B cell (primary cell): ENCODE data around the gene WDR64. TPM values are rescaled to one million over a fixed set of nuclear protein-coding genes. Genes with fewer than 3 reads are reported as not detected.

Experiments used
- ATAC-seq: fragments of 200-7000 bp; cut with Tn5 transposase; one replicate; pipeline ENCODE4 v1.10.0; 2021; ENCODE audit warnings: low read depth, mild to moderate bottlenecking, moderate number of reproducible peaks, moderate library complexity
- CTCF ChIA-PET: fragments of 350-600 bp; sonication (Branson Sonifier 250); formaldehyde crosslinking; loops from one replicate; lab custom pipeline; 2021; ENCODE audit warnings: antibody characterized with exemption, inconsistent platforms; lab: Charles Lee
- POLR2A ChIA-PET: fragments of 350-600 bp; sonication (Branson Sonifier 250); formaldehyde crosslinking; loops from one replicate; lab custom pipeline; 2021; ENCODE audit warnings: antibody characterized with exemption; lab: Charles Lee
- DNase-seq: peaks from one replicate; pipeline ENCODE4 v3.0.0; 2013
- H2AFZ ChIP-seq: 2 replicates; pipeline ENCODE4 v1.6.1; 2012; ENCODE audit warnings: mild to moderate bottlenecking, low read depth, low read length; ENCODE audit not compliant: insufficient read depth, poor library complexity, severe bottlenecking
- H3K27ac ChIP-seq, 2 donors: 1 replicate in 1 of 2; 2 replicates in 1 of 2; pipeline ENCODE4 v1.5.1; 2012 to 2013; ENCODE audit warnings: low read length in 2 of 2, mild to moderate bottlenecking in 2 of 2, moderate library complexity in 1 of 2
- H3K27me3 ChIP-seq, 4 experiments: fragments of 200-600 bp in 1 of 4; sonication (generic) in 1 of 4; replicated peaks in 1 of 4; 1 replicate in 2 of 4; 2 replicates in 2 of 4; pipeline versions ENCODE4 v1.6.1 to v1.7.0; 2013 to 2016; ENCODE audit warnings: low read length in 3 of 4, mild to moderate bottlenecking in 2 of 4, mixed read lengths in 1 of 4, moderate library complexity in 1 of 4; ENCODE audit not compliant: insufficient read depth in 4 of 4, control insufficient read depth in 3 of 4; ENCODE audit errors: control extremely low read depth in 1 of 4
- H3K36me3 ChIP-seq, 2 experiments: replicated peaks in 1 of 2; 1 replicate in 1 of 2; 2 replicates in 1 of 2; pipeline versions ENCODE4 v1.6.1 to v1.7.1; 2013; ENCODE audit warnings: low read length in 1 of 2; ENCODE audit not compliant: insufficient read depth in 2 of 2, control insufficient read depth in 1 of 2; ENCODE audit errors: control extremely low read depth in 1 of 2, extremely low read depth in 1 of 2
- H3K4me1 ChIP-seq, 2 donors: fragments of 200-600 bp in 1 of 2; sonication (generic) in 1 of 2; 1 replicate in 1 of 2; 2 replicates in 1 of 2; pipeline versions ENCODE4 v1.5.1 to v1.6.1; 2013 to 2017; ENCODE audit warnings: low read length in 2 of 2; ENCODE audit not compliant: control insufficient read depth in 2 of 2, insufficient read depth in 2 of 2
- H3K4me2 ChIP-seq: replicated peaks from 2 replicates; pipeline ENCODE3; 2012; ENCODE audit warnings: mild to moderate bottlenecking, low read depth, low read length; ENCODE audit not compliant: poor library complexity, severe bottlenecking
- H3K4me3 ChIP-seq, 5 experiments: fragments of 200-600 bp in 1 of 5; sonication (generic) in 1 of 5; 1 replicate in 3 of 5; 2 replicates in 2 of 5; pipeline versions ENCODE4 v1.5.1 to v1.7.0; 2011 to 2016; ENCODE audit warnings: low read length in 4 of 5, mild to moderate bottlenecking in 4 of 5, low read depth in 2 of 5, control low read depth in 1 of 5, moderate library complexity in 1 of 5; ENCODE audit not compliant: insufficient read depth in 1 of 5; ENCODE audit errors: control extremely low read depth in 1 of 5, extremely low read depth in 1 of 5
- H3K79me2 ChIP-seq: fragments of 200-600 bp; sonication (generic); one replicate; pipeline ENCODE4 v1.6.0; 2016; ENCODE audit warnings: low read length; ENCODE audit not compliant: control insufficient read depth, insufficient read depth
- H3K9ac ChIP-seq: fragments of 200-600 bp; sonication (generic); 2 replicates; pipeline ENCODE4 v1.6.1; 2017; ENCODE audit warnings: mild to moderate bottlenecking, low read length, moderate library complexity
- H3K9me3 ChIP-seq, 3 donors: one replicate each; pipeline versions ENCODE4 v1.6.1 to v1.7.1; 2013; ENCODE audit warnings: low read length in 2 of 3; ENCODE audit not compliant: control insufficient read depth in 2 of 3, insufficient read depth in 1 of 3; ENCODE audit errors: control extremely low read depth in 1 of 3
- H4K20me1 ChIP-seq: 2 replicates; pipeline ENCODE4 v1.6.0; 2012; ENCODE audit warnings: mild to moderate bottlenecking, low read length; ENCODE audit not compliant: insufficient read depth, control insufficient read depth, poor library complexity, severe bottlenecking
- H3K27ac Mint-ChIP-seq: one replicate; pipeline ENCODE4 v1.8.0; 2021; ENCODE audit warnings: mixed read lengths
- H3K27me3 Mint-ChIP-seq: one replicate; pipeline ENCODE4 v1.8.0; 2021; ENCODE audit warnings: mixed read lengths
- H3K4me1 Mint-ChIP-seq: one replicate; pipeline ENCODE4 v1.8.0; 2021; ENCODE audit warnings: mixed read lengths
- H3K4me3 Mint-ChIP-seq: one replicate; pipeline ENCODE4 v1.8.0; 2021; ENCODE audit warnings: mixed read lengths
- H3K9me3 Mint-ChIP-seq: one replicate; pipeline ENCODE4 v1.8.0; 2022; ENCODE audit warnings: mixed read lengths; ENCODE audit not compliant: insufficient read depth
- CTCF ChIP-seq: fragments of 200-600 bp; IDR thresholded peaks from one replicate; pipeline ENCODE4 v1.8.0; 2022; ENCODE audit warnings: antibody characterized with exemption, mild to moderate bottlenecking
- EZH2 ChIP-seq: IDR thresholded peaks from 2 replicates; pipeline ENCODE4 v1.6.1; 2012; ENCODE audit warnings: borderline replicate concordance, low read depth, mild to moderate bottlenecking, moderate library complexity, low read length; ENCODE audit not compliant: insufficient read depth, poor library complexity, severe bottlenecking
- WGBS: methylation state at CpG from one replicate; pipeline ENCODE4 v1.1.5; 2013; ENCODE audit warnings: missing lambda C conversion rate; ENCODE audit not compliant: insufficient coverage; 5-methylcytosine and 5-hydroxymethylcytosine counted together
- intact Hi-C: fragments of 100-400 bp; cut with micrococcal nuclease; formaldehyde crosslinking; loops from one replicate; pipeline ENCODE4 v1.10.0; 2022
- polyA plus RNA-seq: library from polyadenylated mRNA; depleted of rRNA; stranded (reverse); fragments of >200 nt; gene quantifications from 2 replicates; pipeline ENCODE4 v1.2.3, GENCODE V29; 2012
- total RNA-seq, 2 donors: library from RNA; stranded (reverse); fragments of 120-200 nt in 1 of 2; gene quantifications; 1 replicate in 1 of 2; 2 replicates in 1 of 2; pipeline versions ENCODE4 v1.2.3 to v1.2.4, GENCODE V29; 2013 to 2022

Gene WDR64
- total and polyA plus RNA-seq, 2 donors (not counting 1 experiment from before 2014, with no cell fraction given) = 0.13 TPM; not detected in 1

GRCh38 chr1:241848686-241849344, 196.7 kb downstream of the WDR64 start:
- Histone ChIP-seq H3K4me2 (peak overlapping the region; percentile 85), H3K79me2 (no peaks in the 10 kb centered on the region), H3K9me3 (no peaks in the 10 kb centered on the region), H3K4me1 (peaks cover 9 to 12% of the 10 kb centered on the region in 2 donors), H3K9ac (peak overlapping the region; percentile 90), H3K36me3 (no peaks in the 10 kb centered on the region), H4K20me1 (no peaks in the 10 kb centered on the region), H3K27ac (no peak overlapping the region), H3K27me3 (no peaks in the 10 kb centered on the region), H2AFZ (peak overlapping the region; percentile 99), H3K4me3 (peak overlapping the region in 3 of 5 experiments; percentile 73 to 98 (median 91))
- H3K4me3 Mint-ChIP-seq = peak overlapping the region; percentile 99
- CTCF ChIA-PET = no interaction called here
- H3K9me3 Mint-ChIP-seq = no peaks in the 10 kb centered on the region
- DNase-seq (no peak), ATAC-seq (no peak)
- H3K4me1 Mint-ChIP-seq = peaks cover 17% of the 10 kb centered on the region
- TF ChIP-seq CTCF (no peak), EZH2 (no peak)
- H3K27ac Mint-ChIP-seq = peak overlapping the region; percentile 72
- intact Hi-C loops = loop anchor here (10.0 kb wide), 1 partner anchor 1406 kb away; the partner anchor contains the start of genes CEP170 and SDCCAG8
- POLR2A ChIA-PET = no interaction called here
- WGBS = no CpG with 5 or more reads among the region's 13 CpGs
- no peaks in the 10 kb centered on the region for H3K27me3 Mint-ChIP-seq

GRCh38 chr1:241849345-241849695, 197.2 kb downstream of the WDR64 start:
- Histone ChIP-seq H3K27me3 (no peaks in the 10 kb centered on the region), H3K9me3 (no peaks in the 10 kb centered on the region), H3K9ac (no peak overlapping the region), H3K4me1 (peaks cover 9 to 12% of the 10 kb centered on the region in 2 donors), H3K79me2 (no peaks in the 10 kb centered on the region), H2AFZ (no peak overlapping the region), H3K36me3 (no peaks in the 10 kb centered on the region), H3K4me3 (no peak overlapping the region), H3K4me2 (no peak overlapping the region), H3K27ac (no peak overlapping the region), H4K20me1 (no peaks in the 10 kb centered on the region)
- WGBS = 43% methylated on average over 3 of the region's 6 CpGs
- intact Hi-C loops = loop anchor here (10.0 kb wide), 1 partner anchor 1405 kb away; the partner anchor contains the start of genes CEP170 and SDCCAG8
- Mint-ChIP-seq H3K27me3 (no peaks in the 10 kb centered on the region), H3K9me3 (no peaks in the 10 kb centered on the region), H3K4me3 (peak overlapping the region; percentile 99), H3K27ac (no peak overlapping the region), H3K4me1 (peaks cover 17% of the 10 kb centered on the region)
- POLR2A ChIA-PET = no interaction called here
- CTCF ChIA-PET = no interaction called here
- DNase-seq = no peak
- TF ChIP-seq EZH2 (no peak), CTCF (no peak)
- ATAC-seq = no peak
